ENCODE results near the gene CMIP.

The CMIP gene

GRCh38 chr16:81710044-81710443, 265.4 kb downstream of the CMIP start:
- DNase-seq, result no peak

DNA sequence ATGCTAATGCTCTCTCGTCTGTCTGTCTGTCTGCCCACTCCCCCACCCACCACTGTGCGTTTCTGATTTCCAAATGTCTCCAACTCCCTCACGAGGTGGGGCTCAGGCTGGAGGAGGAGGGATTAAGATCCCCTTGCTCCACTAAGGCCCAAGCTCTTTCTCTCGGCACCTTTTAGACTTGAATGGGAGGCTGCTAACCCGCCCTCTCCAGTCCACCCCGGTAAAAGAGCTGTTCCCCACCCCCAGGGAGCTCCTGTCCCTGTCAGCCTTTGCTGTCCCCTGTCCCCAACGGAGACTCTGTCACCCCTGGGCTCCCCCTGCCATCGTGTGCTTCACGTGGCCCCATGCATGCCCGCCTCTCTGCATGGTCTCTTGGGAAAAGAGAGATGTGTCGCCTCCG, 266.0 kb downstream of the CMIP start:
- no peak for DNase-seq

- no peak for DNase-seq
These were observed 267.2 kb downstream of the CMIP start for GRCh38 chr16:81711657-81712319.

DNA sequence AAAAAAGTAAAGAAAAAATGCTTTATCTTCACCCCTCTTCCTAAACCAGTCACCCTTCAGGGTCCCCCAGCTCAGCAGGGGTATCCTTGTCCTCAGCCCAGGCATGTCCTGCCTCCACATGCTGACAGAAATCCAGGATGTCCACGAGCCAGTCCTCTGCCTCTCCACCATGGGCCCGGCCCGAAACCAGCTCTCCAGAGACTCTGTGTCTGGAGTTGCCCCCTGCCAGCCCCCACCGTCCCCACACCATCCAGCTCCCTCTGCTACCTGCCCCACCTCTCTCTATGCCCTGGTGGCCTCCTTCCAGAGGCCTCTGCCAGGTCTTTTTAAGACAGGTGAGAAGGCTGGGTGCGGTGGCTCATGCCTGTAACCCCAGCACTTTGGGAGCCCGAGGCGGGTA, 268.1 kb downstream of the CMIP start:
- DNase-seq, result no peak

DNA sequence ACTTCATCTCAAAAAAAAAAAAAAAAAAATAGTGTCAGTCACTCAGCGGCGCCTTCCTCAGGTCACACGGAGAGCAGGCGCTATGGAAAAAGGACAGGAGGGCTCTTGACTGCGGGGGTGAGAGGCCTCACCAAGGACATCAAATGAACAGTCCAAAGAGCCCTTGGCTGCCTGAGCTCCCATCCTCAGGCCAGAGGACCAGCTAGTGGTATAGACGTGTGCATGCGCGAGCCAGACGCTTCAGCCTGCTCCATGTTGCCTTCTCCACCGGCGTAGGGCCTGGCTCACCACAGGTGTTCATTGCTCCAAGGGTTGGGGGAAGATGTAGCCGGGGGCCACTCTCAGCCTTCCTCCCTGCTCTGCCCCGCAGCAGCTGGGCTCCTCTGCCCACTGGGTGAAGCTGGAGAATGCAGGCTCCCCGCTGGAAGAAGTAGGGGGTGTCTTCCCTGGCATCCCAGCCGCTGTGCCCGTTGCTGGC, 268.7 kb downstream of the CMIP start:
- no peak for DNase-seq

- DNase-seq, result no peak
These were observed 269.2 kb downstream of the CMIP start for GRCh38 chr16:81713796-81714195.

GRCh38 chr16:81714583-81714982, 270.0 kb downstream of the CMIP start:
- DNase-seq, result no peak

DNA sequence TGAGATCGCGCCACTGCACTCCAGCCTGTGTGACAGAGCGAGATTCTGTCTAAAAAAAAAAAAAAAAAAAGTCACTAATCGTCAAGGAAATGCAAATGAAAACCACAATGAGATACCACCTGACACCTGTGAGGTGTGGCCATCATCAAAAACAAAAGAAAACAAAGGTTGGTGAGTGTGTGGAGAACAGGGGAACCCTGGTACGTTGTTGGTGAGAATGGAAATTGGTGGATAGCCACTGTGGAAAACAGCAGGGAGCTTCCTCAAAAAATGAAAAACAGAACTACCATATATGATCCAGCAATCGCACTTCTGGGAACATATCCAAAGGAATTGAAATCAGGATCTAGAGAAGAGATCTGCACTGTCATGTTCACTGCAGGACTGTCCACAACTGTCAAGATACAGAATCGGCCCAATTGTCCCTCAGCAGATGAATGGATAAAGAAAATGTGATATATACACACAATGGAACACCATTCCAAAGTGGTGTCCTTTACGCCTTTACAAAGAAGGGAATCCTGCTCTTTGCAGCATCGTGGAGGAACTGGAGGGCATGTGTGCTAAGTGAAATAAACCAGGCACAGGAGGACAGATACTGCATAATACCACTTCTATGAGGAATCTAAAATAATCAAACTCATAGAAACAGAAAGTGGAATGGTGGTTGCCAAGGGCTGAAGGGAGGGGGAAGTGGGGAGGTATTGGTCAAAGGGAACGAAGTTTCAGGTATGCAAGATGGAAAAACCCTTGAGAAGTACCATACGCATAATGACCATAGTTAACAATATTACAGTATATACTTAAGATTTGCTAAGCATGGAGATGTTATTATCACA, 271.0 kb downstream of the CMIP start:
- no peak for DNase-seq

DNA sequence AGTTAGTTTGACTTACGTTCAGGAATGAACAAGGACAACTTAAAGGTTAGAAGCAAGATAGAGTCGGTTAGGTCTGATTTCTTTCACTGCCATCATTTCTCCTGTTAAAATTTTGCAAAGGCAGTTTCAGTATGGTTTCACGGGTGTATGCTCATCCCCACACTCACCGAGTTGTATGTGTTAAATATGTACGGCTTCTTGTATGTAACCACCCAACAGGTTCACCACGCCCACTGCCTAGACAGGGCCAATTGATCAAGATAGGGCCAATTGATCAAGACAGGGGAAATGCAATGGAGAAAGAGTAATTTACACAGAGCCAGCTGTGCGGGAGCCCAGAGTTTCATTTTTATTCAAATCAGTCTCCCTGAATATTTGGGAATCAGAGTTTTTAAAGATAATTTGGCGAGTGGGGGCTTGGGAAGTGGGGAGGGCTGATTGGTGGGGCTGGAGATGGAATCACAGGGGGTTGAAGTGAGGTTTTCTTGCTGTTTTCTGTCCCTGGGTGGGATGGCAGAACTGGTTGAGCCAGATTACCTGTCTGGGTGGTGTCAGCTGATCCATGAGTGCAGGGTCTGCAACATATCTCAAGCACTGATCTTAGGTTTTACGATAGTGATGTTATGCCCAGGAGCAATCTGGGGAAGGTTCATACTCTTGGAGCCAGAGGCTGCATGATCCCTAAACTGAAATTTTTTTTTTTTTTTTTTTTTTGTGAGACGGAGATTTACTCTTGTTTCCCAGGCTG, 272.0 kb downstream of the CMIP start:
- DNase-seq, result no peak

- DNase-seq, result no peak
These were observed 273.1 kb downstream of the CMIP start for GRCh38 chr16:81717662-81718189.

GRCh38 chr16:81718637-81719036, 274.0 kb downstream of the CMIP start:
- DNase-seq, result peak; percentile 36 to 51

DNA sequence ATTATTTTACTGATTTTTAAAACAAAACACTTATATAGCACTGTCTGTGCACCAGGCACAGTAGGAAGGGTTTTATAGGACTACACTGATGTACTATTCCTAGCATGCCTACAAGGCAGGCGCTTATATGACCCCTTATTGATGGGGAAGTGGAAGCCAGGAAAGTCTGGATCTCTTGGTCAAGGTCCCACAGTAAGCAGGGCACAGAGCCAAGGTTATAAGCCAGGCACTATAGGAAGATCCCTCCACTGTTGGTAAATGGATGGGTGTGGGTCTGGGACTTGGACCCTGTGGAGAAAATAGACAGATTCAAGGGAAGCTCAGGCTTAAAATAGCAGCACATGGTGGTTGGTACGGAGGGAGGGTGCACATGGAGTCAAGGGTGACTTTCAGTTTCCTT, 275.4 kb downstream of the CMIP start:
- DNase-seq, result no peak

- peak; percentile 41 to 46 for DNase-seq
These were observed 276.6 kb downstream of the CMIP start for GRCh38 chr16:81720973-81721906.

- DNase-seq, result peak; percentile 79 to 89
These were observed 278.6 kb downstream of the CMIP start for GRCh38 chr16:81723098-81723723.

DNA sequence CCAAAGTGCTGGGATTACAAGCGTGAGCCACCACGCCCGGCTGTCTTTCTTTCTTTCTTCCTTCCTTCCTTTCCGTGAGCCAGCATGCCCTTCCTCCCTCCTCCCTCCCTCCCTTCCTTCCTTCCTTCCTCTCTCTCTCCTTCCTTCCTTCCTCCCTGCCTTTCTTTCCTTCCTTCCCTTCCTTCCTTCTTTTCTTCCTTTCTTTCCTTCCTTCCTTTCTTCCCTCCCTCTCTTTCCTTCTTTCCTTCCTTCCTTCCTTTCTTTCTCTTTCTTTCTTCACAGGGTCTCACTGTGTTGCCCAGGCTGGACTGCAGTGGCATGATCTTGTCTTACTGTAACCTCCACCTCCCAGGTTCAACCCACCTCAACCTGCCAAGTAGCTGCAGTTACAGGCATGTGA, 283.8 kb downstream of the CMIP start:
- DNase-seq, result no peak

DNA sequence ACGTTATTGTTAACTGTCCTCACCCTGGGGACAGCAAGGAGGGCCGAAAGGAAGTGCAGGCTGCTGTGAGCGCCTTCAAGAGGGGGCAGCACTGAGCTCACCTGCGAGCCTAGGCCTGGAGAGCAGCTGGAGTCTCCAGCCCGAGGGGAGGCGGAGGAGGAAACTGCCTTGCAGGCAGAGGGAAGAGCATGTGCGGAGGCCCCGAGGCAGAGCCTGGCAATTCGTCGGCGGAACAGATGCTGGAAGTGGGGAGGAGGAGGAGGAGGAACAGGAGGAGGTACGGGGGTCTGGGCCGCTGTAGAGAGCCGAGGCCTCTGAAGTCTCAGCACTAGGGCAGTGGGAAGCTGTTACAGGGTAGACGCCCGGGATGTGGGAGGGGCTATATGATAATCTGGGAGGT, 284.8 kb downstream of the CMIP start:
- DNase-seq, result no peak

DNA sequence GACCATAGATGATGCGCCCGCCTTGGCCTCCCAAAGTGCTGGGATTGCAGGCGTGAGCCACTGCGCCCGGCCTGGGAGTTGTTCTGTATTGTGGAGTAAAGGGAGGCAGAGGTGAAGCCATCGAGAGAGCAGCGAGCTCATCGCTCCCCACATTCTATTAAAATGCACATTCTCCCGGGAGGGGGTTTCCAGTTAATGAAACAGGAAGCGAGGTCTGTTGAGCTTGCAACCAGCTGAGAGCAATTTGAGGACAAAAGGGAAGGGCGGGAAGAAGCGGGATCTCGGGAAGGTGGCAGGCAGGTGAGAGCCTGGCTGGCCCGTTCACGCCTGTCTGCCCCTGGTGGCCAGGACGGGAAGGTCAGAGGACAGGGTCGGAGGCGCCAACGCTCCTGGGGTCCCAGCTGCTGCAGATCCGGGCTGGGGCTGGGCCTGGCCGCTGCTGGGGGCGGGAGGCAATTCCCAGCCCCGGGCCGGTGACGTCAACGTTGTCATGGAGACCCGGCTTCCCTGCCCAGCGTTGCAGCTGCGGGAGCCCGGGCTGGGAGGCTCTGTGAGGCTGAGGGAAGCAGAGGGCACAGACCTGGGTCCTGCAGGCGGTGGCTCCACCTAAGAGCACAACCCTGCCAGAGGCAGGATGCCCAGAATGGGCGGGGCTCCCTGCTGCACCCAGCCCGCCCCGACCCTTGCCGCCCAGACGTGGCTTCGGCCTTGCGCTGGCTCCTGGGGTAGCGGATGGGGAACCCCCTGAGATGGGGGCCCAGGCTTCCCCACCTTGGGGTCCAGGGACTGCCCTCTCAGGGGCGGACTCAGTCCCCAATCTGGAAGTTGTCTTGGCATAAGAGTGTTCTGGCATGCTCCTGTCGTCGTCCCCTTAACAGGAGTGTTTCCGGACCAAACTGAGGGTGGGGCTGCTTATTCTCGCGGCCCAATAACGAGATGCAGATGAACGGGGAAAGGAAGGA, 285.8 kb downstream of the CMIP start:
- no peak for DNase-seq

DNA sequence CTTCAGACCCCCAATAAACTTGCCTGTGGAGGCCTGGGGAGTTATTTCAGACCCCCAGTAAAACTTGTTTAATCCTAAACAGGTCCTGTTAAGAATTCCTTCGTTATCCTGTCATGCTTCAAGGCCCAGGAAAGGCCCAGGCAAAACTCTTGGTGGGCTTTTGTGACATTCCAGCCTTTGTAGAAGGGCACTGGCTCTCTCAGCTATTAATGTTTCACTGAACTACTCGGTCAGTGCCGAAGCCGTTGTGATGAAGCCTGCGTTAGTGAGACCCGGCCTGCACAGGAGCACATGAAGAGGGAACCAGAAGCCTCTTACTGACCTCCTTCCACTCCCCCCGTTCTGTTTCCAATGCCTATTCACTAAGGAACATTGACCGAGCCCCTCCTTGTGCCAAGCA, 287.0 kb downstream of the CMIP start:
- DNase-seq, result no peak

DNA sequence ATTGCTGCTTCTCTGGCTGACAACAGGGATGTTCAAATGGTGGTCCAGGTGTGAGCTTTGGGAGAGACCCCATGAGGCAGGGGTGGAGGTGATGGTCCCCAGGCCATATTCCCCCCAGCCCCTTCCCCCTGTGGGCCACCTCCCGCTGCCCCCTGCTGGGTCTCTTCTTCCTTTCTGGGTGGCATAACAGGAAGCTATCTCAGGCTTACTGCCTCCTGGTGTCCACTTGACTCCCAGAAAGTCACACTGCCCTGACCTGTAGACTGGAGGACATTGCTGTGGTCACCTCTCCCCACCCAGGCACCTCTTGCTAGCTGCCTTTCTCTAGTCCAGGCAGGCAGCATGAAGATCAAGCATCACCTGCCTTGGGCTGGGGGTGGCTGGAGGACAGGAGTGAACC, 288.1 kb downstream of the CMIP start:
- DNase-seq, result no peak

DNA sequence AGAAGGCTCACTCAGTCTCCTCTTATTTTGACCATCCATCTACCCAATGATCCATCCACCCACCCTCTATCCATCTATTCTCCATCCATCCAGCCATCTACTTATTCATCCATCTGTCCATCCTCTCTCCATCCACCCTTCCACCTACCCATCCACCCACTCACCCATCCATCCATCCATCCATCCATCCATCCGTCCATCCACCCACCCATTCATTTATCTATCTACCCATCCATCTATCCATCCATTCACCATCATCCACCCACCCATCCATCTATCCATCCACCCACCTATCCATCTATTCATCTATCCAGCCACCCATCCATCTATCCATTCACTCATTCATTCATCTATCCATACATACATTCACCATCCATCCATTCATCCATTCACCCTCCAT, 288.7 kb downstream of the CMIP start:
- DNase-seq, result no peak
